IMR-90 (cell line): ENCODE results near the gene HLA-C. TPM values are rescaled to one million over a fixed set of nuclear protein-coding genes. Genes with fewer than 3 reads are reported as not detected.

Source experiments
- ATAC-seq: fragments of 200-7000 bp; cut with Tn5 transposase; 2 replicates; pipeline ENCODE4 v1.9.1; 2020; ENCODE audit warnings: low read depth, mild to moderate bottlenecking, moderate library complexity
- BruUV-seq: library from RNA; stranded (reverse); fragments of 400-500 nt; replicated peaks from 2 replicates; lab custom pipeline; 2021; lab: Mats Ljungman, UMichigan
- CTCF ChIA-PET: fragments of 300-600 bp; formaldehyde crosslinking; extraction: SDS; loops from one replicate; lab custom pipeline; 2021; ENCODE audit warnings: antibody characterized with exemption; lab: Yijun Ruan, JAX
- POLR2A ChIA-PET: fragments of 300-600 bp; sonication (Branson Sonifier 250); formaldehyde crosslinking; loops from one replicate; lab custom pipeline; 2022; ENCODE audit warnings: antibody characterized with exemption; ENCODE audit not compliant: unreplicated experiment; lab: Charles Lee
- DNase-seq: peaks from one replicate; pipeline ENCODE4 v3.0.0; 2013
- H2AFZ ChIP-seq: replicated peaks from 2 replicates; pipeline ENCODE3; 2013; ENCODE audit warnings: low read length, mild to moderate bottlenecking; ENCODE audit not compliant: poor library complexity
- H2AK5ac ChIP-seq: 2 replicates; pipeline ENCODE4 v1.6.1; 2013; ENCODE audit warnings: low read depth, low read length, inconsistent platforms
- H2AK9ac ChIP-seq: replicated peaks from 2 replicates; pipeline ENCODE3; 2013; ENCODE audit warnings: mild to moderate bottlenecking, low read depth, low read length, moderate library complexity; ENCODE audit not compliant: poor library complexity
- H2BK120ac ChIP-seq: 2 replicates; pipeline ENCODE4 v1.6.1; 2013; ENCODE audit warnings: low read depth, low read length, inconsistent platforms
- H2BK15ac ChIP-seq: 3 replicates; pipeline ENCODE4 v1.6.1; 2013; ENCODE audit warnings: low read depth, low read length, inconsistent platforms
- H2BK20ac ChIP-seq: 2 replicates; pipeline ENCODE4 v1.6.1; 2013; ENCODE audit warnings: low read depth, mild to moderate bottlenecking, inconsistent platforms, low read length, moderate library complexity
- H2BK5ac ChIP-seq: 2 replicates; pipeline ENCODE4 v1.6.1; 2013; ENCODE audit warnings: mild to moderate bottlenecking, low read depth, low read length, inconsistent platforms; ENCODE audit not compliant: poor library complexity, severe bottlenecking
- H3K14ac ChIP-seq: replicated peaks from 2 replicates; pipeline ENCODE4 v1.6.1; 2013; ENCODE audit warnings: low read depth, low read length, inconsistent platforms
- H3K18ac ChIP-seq: 2 replicates; pipeline ENCODE4 v1.6.1; 2013; ENCODE audit warnings: low read depth, low read length, control low read depth
- H3K23ac ChIP-seq: 2 replicates; pipeline ENCODE4 v1.6.1; 2013; ENCODE audit warnings: low read depth, low read length, inconsistent platforms
- H3K27ac ChIP-seq: 2 replicates; pipeline ENCODE4 v1.5.1; 2013; ENCODE audit warnings: mild to moderate bottlenecking, control low read depth, low read length; ENCODE audit not compliant: insufficient read depth
- H3K27me3 ChIP-seq: 2 replicates; pipeline ENCODE4 v1.6.1; 2013; ENCODE audit warnings: low read length; ENCODE audit not compliant: control insufficient read depth, insufficient read depth
- H3K36me3 ChIP-seq: 2 replicates; pipeline ENCODE4 v1.6.1; 2013; ENCODE audit warnings: low read length, mixed read lengths; ENCODE audit not compliant: control insufficient read depth, insufficient read depth
- H3K4ac ChIP-seq: 2 replicates; pipeline ENCODE4 v1.6.1; 2013; ENCODE audit warnings: low read depth, low read length, inconsistent platforms
- H3K4me1 ChIP-seq: 2 replicates; pipeline ENCODE4 v1.6.1; 2013; ENCODE audit warnings: low read length, mixed read lengths; ENCODE audit not compliant: control insufficient read depth, insufficient read depth
- H3K4me2 ChIP-seq: 2 replicates; pipeline ENCODE4 v1.6.1; 2013; ENCODE audit warnings: low read depth, mild to moderate bottlenecking, control low read depth, low read length, moderate library complexity
- H3K4me3 ChIP-seq: 2 replicates; pipeline ENCODE4 v1.5.1; 2013; ENCODE audit warnings: low read depth, mild to moderate bottlenecking, control low read depth, low read length, moderate library complexity; ENCODE audit not compliant: insufficient read depth
- H3K56ac ChIP-seq: 2 replicates; pipeline ENCODE4 v1.6.1; 2013; ENCODE audit warnings: low read length, inconsistent platforms; ENCODE audit not compliant: insufficient read depth; ENCODE audit errors: extremely low read depth
- H3K79me1 ChIP-seq, 2 experiments: 2 replicates each; pipeline ENCODE4 v1.6.1; 2013; ENCODE audit warnings: low read length in 2 of 2, inconsistent platforms in 1 of 2, low read depth in 1 of 2
- H3K9ac ChIP-seq: 2 replicates; pipeline ENCODE4 v1.6.1; 2013; ENCODE audit warnings: low read depth, low read length, control low read depth
- H3K9me1 ChIP-seq: 2 replicates; pipeline ENCODE4 v1.6.1; 2013; ENCODE audit warnings: low read length, inconsistent platforms; ENCODE audit not compliant: insufficient read depth
- H3K9me3 ChIP-seq: 2 replicates; pipeline ENCODE4 v1.6.1; 2013; ENCODE audit warnings: low read length; ENCODE audit not compliant: control insufficient read depth, insufficient read depth
- H4K20me1 ChIP-seq: 2 replicates; pipeline ENCODE4 v1.6.1; 2013; ENCODE audit warnings: low read length, inconsistent platforms; ENCODE audit not compliant: insufficient read depth
- H4K5ac ChIP-seq: 2 replicates; pipeline ENCODE4 v1.6.1; 2013; ENCODE audit warnings: mild to moderate bottlenecking, low read depth, low read length, control low read depth
- H4K8ac ChIP-seq, 2 experiments: 2 replicates each; pipeline ENCODE4 v1.6.1; 2013; ENCODE audit warnings: low read depth in 2 of 2, low read length in 2 of 2, control low read depth in 1 of 2, inconsistent platforms in 1 of 2
- H4K91ac ChIP-seq: 2 replicates; pipeline ENCODE4 v1.6.1; 2013; ENCODE audit warnings: low read depth, low read length, inconsistent platforms; ENCODE audit not compliant: insufficient read depth
- BHLHE40 ChIP-seq: fragments of 150-350 bp; IDR thresholded peaks from 2 replicates; pipeline ENCODE4 v1.6.1; 2016; ENCODE audit warnings: mild to moderate bottlenecking, low read depth, low read length
- CEBPB ChIP-seq: IDR thresholded peaks from 2 replicates; pipeline ENCODE4 v1.6.1; 2012; ENCODE audit warnings: low read depth, low read length, improper control_type of control experiment
- CHD1 ChIP-seq: IDR thresholded peaks from 2 replicates; pipeline ENCODE4 v1.6.1; 2012; ENCODE audit warnings: low read depth, low read length, improper control_type of control experiment
- CTCF ChIP-seq: conservative IDR thresholded peaks from 2 replicates; pipeline ENCODE4 v1.5.1; 2012; ENCODE audit warnings: mild to moderate bottlenecking, low read depth, low read length, improper control_type of control experiment
- ELK1 ChIP-seq: fragments of 150-350 bp; IDR thresholded peaks from 2 replicates; pipeline ENCODE4 v1.6.1; 2016; ENCODE audit warnings: low read depth, mild to moderate bottlenecking, low read length, moderate library complexity, borderline replicate concordance
- FOS ChIP-seq: fragments of 150-350 bp; IDR thresholded peaks from 2 replicates; pipeline ENCODE4 v1.6.1; 2016; ENCODE audit warnings: low read depth, low read length
- MAFK ChIP-seq: IDR thresholded peaks from 2 replicates; pipeline ENCODE4 v1.6.1; 2012; ENCODE audit warnings: low read depth, low read length, improper control_type of control experiment
- MAZ ChIP-seq: IDR thresholded peaks from 2 replicates; pipeline ENCODE4 v1.6.1; 2012; ENCODE audit warnings: low read depth, mild to moderate bottlenecking, low read length, improper control_type of control experiment, moderate library complexity, borderline replicate concordance
- MXI1 ChIP-seq: IDR thresholded peaks from 2 replicates; pipeline ENCODE4 v1.6.1; 2012; ENCODE audit warnings: low read depth, mild to moderate bottlenecking, low read length, moderate library complexity, borderline replicate concordance
- NFE2L2 ChIP-seq: fragments of 150-350 bp; IDR thresholded peaks from 2 replicates; pipeline ENCODE4 v1.6.1; 2016; ENCODE audit warnings: low read depth, mild to moderate bottlenecking, low read length
- POLR2A ChIP-seq: IDR thresholded peaks from 2 replicates; pipeline ENCODE4 v1.6.1; 2012; ENCODE audit warnings: mild to moderate bottlenecking, low read depth, low read length
- RAD21 ChIP-seq: IDR thresholded peaks from 2 replicates; pipeline ENCODE4 v1.6.1; 2012; ENCODE audit warnings: low read length, improper control_type of control experiment
- RCOR1 ChIP-seq: IDR thresholded peaks from 2 replicates; pipeline ENCODE4 v1.6.1; 2012; ENCODE audit warnings: mild to moderate bottlenecking, low read length, improper control_type of control experiment; ENCODE audit not compliant: insufficient replicate concordance
- RFX5 ChIP-seq: IDR thresholded peaks from 2 replicates; pipeline ENCODE4 v1.8.0; 2012; ENCODE audit warnings: low read depth, mild to moderate bottlenecking, low read length, moderate library complexity
- SMC3 ChIP-seq: fragments of 150-350 bp; IDR thresholded peaks from 2 replicates; pipeline ENCODE4 v1.6.1; 2016; ENCODE audit warnings: low read depth, mild to moderate bottlenecking, antibody characterized with exemption, low read length, moderate library complexity
- USF2 ChIP-seq: fragments of 150-350 bp; IDR thresholded peaks from 2 replicates; pipeline ENCODE4 v1.6.1; 2017; ENCODE audit warnings: mild to moderate bottlenecking, antibody characterized with exemption, low read length, low read depth
- WGBS, 2 experiments: methylation state at CpG; one replicate each; pipeline versions ENCODE4 v1.1.5 to v1.1.7; 2013; ENCODE audit warnings: missing lambda C conversion rate in 2 of 2; ENCODE audit not compliant: insufficient read length in 1 of 2; ENCODE audit errors: extremely low coverage in 2 of 2; 5-methylcytosine and 5-hydroxymethylcytosine counted together
- dilution Hi-C: fragments of 300-500 bp; cut with HindIII; formaldehyde crosslinking; loops from one replicate; pipeline ENCODE4 v1.14.3; 2018; ENCODE audit warnings: low sequenced_read_pairs; ENCODE audit not compliant: unreplicated experiment
- in situ Hi-C: fragments of 300-500 bp; cut with MboI; formaldehyde crosslinking; loops from 3 replicates; pipeline ENCODE4 v1.14.3; 2019; ENCODE audit warnings: low sequenced_read_pairs, inconsistent platforms, mixed read lengths
- intact Hi-C: fragments of 100-400 bp; cut with micrococcal nuclease; formaldehyde crosslinking; loops from 2 replicates; pipeline ENCODE4 v1.10.0; 2022
- polyA plus RNA-seq, 3 experiments: library from polyadenylated mRNA; depleted of rRNA; stranded (reverse); fragments of >200 nt; gene quantifications; 2 replicates each; pipeline ENCODE4 v1.2.3, GENCODE V29; 2012; ENCODE audit warnings: low replicate concordance in 1 of 3
- total RNA-seq: library from RNA; depleted of rRNA; stranded (reverse); fragments of >200 nt; gene quantifications from 2 replicates; pipeline ENCODE4 v1.2.3, GENCODE V29; 2012

Gene HLA-C
- total and polyA plus RNA-seq, 2 of the 4 experiments (the other 2 are of a cell fraction) = 8.8 to 87.3 TPM

GRCh38 chr6:31307669-31308049, 35.8 kb upstream of the HLA-C start:
- no peaks in the 10 kb centered on the region for H3K79me1 ChIP-seq
- no peak overlapping the region for H2BK5ac ChIP-seq
- H3K4me2 ChIP-seq = no peak overlapping the region
- no peak overlapping the region for H4K5ac ChIP-seq
- no peak overlapping the region for H4K8ac ChIP-seq
- H2BK120ac ChIP-seq = no peak overlapping the region
- no peaks in the 10 kb centered on the region for H3K36me3 ChIP-seq
- H3K9me3 ChIP-seq = peaks cover 3% of the 10 kb centered on the region; the same call in 1 of the 2 replicates
- no peaks in the 10 kb centered on the region for H3K4me1 ChIP-seq
- H2AK9ac ChIP-seq = no peak overlapping the region
- POLR2A ChIA-PET = no interaction called here
- H3K56ac ChIP-seq = no peak overlapping the region
- H3K9me1 ChIP-seq = no peaks in the 10 kb centered on the region
- in situ Hi-C loops (no loop called here), dilution Hi-C loops (no loop called here), intact Hi-C loops (no loop called here)
- no peak overlapping the region for H2AFZ ChIP-seq
- WGBS, 2 experiments = 22% methylated on average over 10 of the region's 14 CpGs; no CpG with 5 or more reads in 1 of the 2 experiments
- H3K4me3 ChIP-seq = no peak overlapping the region
- no peak overlapping the region for H3K27ac ChIP-seq
- no peak overlapping the region for H2BK20ac ChIP-seq
- H3K23ac ChIP-seq = no peak overlapping the region
- H4K20me1 ChIP-seq = no peaks in the 10 kb centered on the region
- no peak overlapping the region for H3K14ac ChIP-seq
- H3K27me3 ChIP-seq = peaks cover 49% of the 10 kb centered on the region
- H2BK15ac ChIP-seq = no peak overlapping the region
- H3K18ac ChIP-seq = no peak overlapping the region
- H3K4ac ChIP-seq = no peak overlapping the region
- H2AK5ac ChIP-seq = no peak overlapping the region
- DNase-seq (no peak), ATAC-seq (no peak)
- BruUV-seq = no TSS peak
- H4K91ac ChIP-seq = no peak overlapping the region
- no peak for TF ChIP-seq FOS
- TF ChIP-seq SMC3 = no peak
- TF ChIP-seq NFE2L2 = no peak
- TF ChIP-seq MAFK = no peak
- no peak for TF ChIP-seq CEBPB
- TF ChIP-seq MXI1 = no peak
- TF ChIP-seq ELK1 = no peak
- TF ChIP-seq USF2 = no peak
- no peak for TF ChIP-seq BHLHE40
- no peak for TF ChIP-seq RFX5
- no peak for TF ChIP-seq POLR2A
- no peak for TF ChIP-seq RAD21
- no peak for TF ChIP-seq MAZ
- TF ChIP-seq CTCF = no peak
- TF ChIP-seq RCOR1 = no peak
- no peak for TF ChIP-seq CHD1
- CTCF ChIA-PET = no interaction called here
- no peak overlapping the region for H3K9ac ChIP-seq
